Esophagus muscularis mucosa (tissue), 4 donors: ENCODE results near the gene GLB1L3. TPM values are rescaled to one million over a fixed set of nuclear protein-coding genes. Genes with fewer than 3 reads are reported as not detected.

Experiments
- DNase-seq: peaks from one replicate; pipeline ENCODE4 v3.0.0-alpha.2; 2017; ENCODE audit errors: extremely low spot score
- H3K27ac ChIP-seq, 4 donors: fragments of 200-600 bp; sonication (generic); replicated peaks in 1 of 4; 1 replicate in 3 of 4; 2 replicates in 1 of 4; pipeline ENCODE4 v1.5.1; 2016 to 2019; ENCODE audit warnings: mild to moderate bottlenecking in 1 of 4
- H3K27me3 ChIP-seq, 4 donors: fragments of 200-600 bp; sonication (generic); one replicate each; pipeline versions ENCODE4 v1.5.1 to v1.6.0; 2016 to 2019
- H3K36me3 ChIP-seq, 4 donors: fragments of 200-600 bp; sonication (generic); one replicate each; pipeline ENCODE4 v1.5.1; 2016 to 2019
- H3K4me1 ChIP-seq, 4 donors: fragments of 200-600 bp; sonication (generic); one replicate each; pipeline ENCODE4 v1.5.1; 2016 to 2019
- H3K4me3 ChIP-seq, 4 donors: fragments of 200-600 bp; sonication (generic); 1 replicate in 2 of 4; 2 replicates in 2 of 4; pipeline ENCODE4 v1.5.1; 2016 to 2019; ENCODE audit warnings: mild to moderate bottlenecking in 4 of 4, moderate library complexity in 1 of 4
- H3K9me3 ChIP-seq, 4 donors: fragments of 200-600 bp; sonication (generic); 1 replicate in 3 of 4; 2 replicates in 1 of 4; pipeline ENCODE4 v1.5.1; 2016 to 2019
- CTCF ChIP-seq, 3 experiments: fragments of 200-600 bp in 2 of 3; fragments of 450-650 bp in 1 of 3; sonication (generic) in 2 of 3; IDR thresholded peaks; one replicate each; pipeline ENCODE4 v1.5.1; 2017 to 2019; ENCODE audit warnings: antibody characterized with exemption in 3 of 3, mild to moderate bottlenecking in 2 of 3, moderate library complexity in 1 of 3
- EP300 ChIP-seq: sonication (generic); formaldehyde crosslinking; IDR thresholded peaks from one replicate; pipeline ENCODE4 v1.6.1; 2017; ENCODE audit warnings: antibody characterized with exemption
- POLR2A ChIP-seq: fragments of 450-650 bp; IDR thresholded peaks from one replicate; pipeline ENCODE4 v1.6.1; 2017; ENCODE audit warnings: antibody characterized with exemption, moderate library complexity, mild to moderate bottlenecking, low read depth
- POLR2AphosphoS5 ChIP-seq, 2 donors: sonication (generic); formaldehyde crosslinking; IDR thresholded peaks; one replicate each; pipeline ENCODE4 v1.6.1; 2017; ENCODE audit warnings: antibody characterized with exemption in 2 of 2
- WGBS: methylation state at CpG from one replicate; pipeline ENCODE4 v1.1.5; 2018; 5-methylcytosine and 5-hydroxymethylcytosine counted together
- intact Hi-C: fragments of 100-400 bp; cut with DNase I; formaldehyde crosslinking; loops from one replicate; pipeline ENCODE4 v1.15.1; 2023
- total RNA-seq, 4 donors: library from RNA; depleted of rRNA; stranded (reverse); fragments of >200 nt; gene quantifications; one replicate each; pipeline versions ENCODE4 v1.1.0 to v1.2.1, GENCODE V29; 2016

GLB1L3 gene
- total RNA-seq, 4 donors from 2014 or later, result 0.29 to 0.42 (median 0.32) TPM; not detected in 1

GRCh38 chr11:134346101-134346975 is 70.2 kb downstream of the GLB1L3 start:
- intact Hi-C loops, result no loop called here
- Histone ChIP-seq H3K4me3 (no peak overlapping the region), H3K9me3 (no peaks in the 10 kb centered on the region), H3K4me1 (no peaks in the 10 kb centered on the region), H3K36me3 (no peaks in the 10 kb centered on the region), H3K27ac (no peak overlapping the region), H3K27me3 (peaks cover 0 to 4% (median 0%) of the 10 kb centered on the region in 4 donors)
- DNase-seq, result peak; percentile 87
- WGBS, result 86% methylated on average over 22 of the region's 22 CpGs
- TF ChIP-seq POLR2A (no peak), EP300 (no peak), CTCF (IDR thresholded peaks at IDR 0.05) (no peak), POLR2AphosphoS5 (IDR thresholded peaks at IDR 0.05) (no peak)

- H3K36me3 ChIP-seq, result no peaks in the 10 kb centered on the region
- H3K27ac ChIP-seq, result no peak overlapping the region
- no peak overlapping the region for H3K4me3 ChIP-seq
- intact Hi-C loops, result no loop called here
- H3K4me1 ChIP-seq, result no peaks in the 10 kb centered on the region
- DNase-seq, result peak; percentile 74
- TF ChIP-seq EP300 (no peak), POLR2A (no peak), CTCF (IDR thresholded peaks at IDR 0.05) (no peak), POLR2AphosphoS5 (IDR thresholded peaks at IDR 0.05) (no peak)
- H3K9me3 ChIP-seq, result no peaks in the 10 kb centered on the region
- H3K27me3 ChIP-seq, result peaks cover 0 to 4% (median 0%) of the 10 kb centered on the region in 4 donors
- WGBS, result 71% methylated on average over 3 of the region's 5 CpGs
These were observed 70.8 kb downstream of the GLB1L3 start for GRCh38 chr11:134346976-134347350.

- Histone ChIP-seq H3K27me3 (peaks cover 0 to 4% (median 0%) of the 10 kb centered on the region in 4 donors), H3K4me1 (no peaks in the 10 kb centered on the region), H3K4me3 (no peak overlapping the region), H3K9me3 (no peaks in the 10 kb centered on the region), H3K27ac (no peak overlapping the region), H3K36me3 (no peaks in the 10 kb centered on the region)
- 79% methylated on average over 8 of the region's 10 CpGs for WGBS
- DNase-seq, result no peak
- intact Hi-C loops, result no loop called here
- TF ChIP-seq POLR2AphosphoS5 (IDR thresholded peaks at IDR 0.05), result no peak
- TF ChIP-seq POLR2A, result no peak
These were observed 71.3 kb downstream of the GLB1L3 start for GRCh38 chr11:134347441-134347840.

DNA sequence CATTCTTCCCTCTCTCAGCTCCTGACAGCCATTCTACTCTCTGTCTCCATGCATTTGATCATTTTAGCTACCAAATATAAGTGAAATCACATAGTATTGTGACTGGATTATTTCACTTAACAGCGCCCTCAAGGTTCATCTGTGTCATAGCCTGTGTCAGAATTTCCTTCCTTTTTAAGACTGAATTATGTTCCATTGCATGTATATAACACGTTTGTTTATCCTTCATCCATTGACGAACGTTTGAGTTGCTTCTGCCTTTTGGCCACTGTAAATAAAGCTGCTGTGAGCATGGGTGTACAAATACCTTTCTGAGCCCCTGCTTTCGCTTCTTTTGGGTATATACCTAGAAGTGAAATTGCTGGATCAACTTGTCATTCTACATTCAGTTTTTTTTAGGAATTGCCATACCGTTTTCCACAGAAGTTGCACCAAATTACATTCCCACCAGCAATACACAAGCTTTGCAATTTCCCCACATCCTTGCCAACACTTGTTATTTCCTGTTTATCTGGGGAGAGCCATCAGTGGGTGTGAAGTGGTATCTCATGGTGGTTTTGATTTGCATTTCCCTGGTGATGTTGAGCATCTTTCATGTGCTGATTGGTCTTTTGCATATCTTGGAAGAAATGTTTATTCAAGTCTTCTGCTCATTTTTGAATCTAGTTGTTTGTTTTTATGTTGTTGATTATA is 73.1 kb downstream of the GLB1L3 start:
- H3K27ac ChIP-seq, result no peak overlapping the region
- DNase-seq, result no peak
- no peaks in the 10 kb centered on the region for H3K36me3 ChIP-seq
- no peaks in the 10 kb centered on the region for H3K9me3 ChIP-seq
- WGBS, result 72% methylated on average over 6 of the region's 6 CpGs
- H3K27me3 ChIP-seq, result peaks cover 0 to 4% (median 0%) of the 10 kb centered on the region in 4 donors
- no peak for TF ChIP-seq EP300
- TF ChIP-seq POLR2AphosphoS5 (IDR thresholded peaks at IDR 0.05), result no peak
- no peak for TF ChIP-seq CTCF (IDR thresholded peaks at IDR 0.05)
- TF ChIP-seq POLR2A, result no peak
- no peaks in the 10 kb centered on the region for H3K4me1 ChIP-seq
- intact Hi-C loops, result no loop called here
- H3K4me3 ChIP-seq, result no peak overlapping the region

DNA sequence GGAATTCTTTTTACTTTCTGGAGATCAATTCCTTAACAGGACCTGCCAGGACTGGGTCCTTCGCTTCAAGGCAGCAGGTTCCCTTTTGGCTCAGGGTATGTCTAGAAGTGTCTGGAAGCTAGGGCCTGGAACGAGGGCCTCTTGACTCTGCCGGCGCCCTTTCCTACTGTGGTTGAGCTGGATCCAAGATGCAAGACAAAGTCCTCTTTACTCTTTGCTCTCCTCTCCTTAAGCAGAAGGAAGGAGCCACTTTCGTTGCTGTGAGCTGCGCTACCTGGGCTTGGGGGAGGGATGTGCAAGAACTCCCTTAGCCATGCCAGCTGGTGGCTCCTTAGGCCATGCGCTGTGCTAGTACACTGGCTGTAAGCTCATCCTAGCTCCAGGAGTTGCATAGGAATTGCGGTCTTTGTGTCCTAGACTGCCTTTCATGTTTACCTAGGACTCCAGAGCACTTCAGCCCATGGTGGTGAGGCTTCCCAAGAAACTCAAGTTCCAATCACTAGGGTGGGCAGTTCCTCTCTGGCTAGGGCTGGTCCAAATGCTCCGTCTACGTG is 73.7 kb downstream of the GLB1L3 start:
- TF ChIP-seq CTCF (IDR thresholded peaks at IDR 0.05) (no peak), EP300 (no peak), POLR2A (no peak), POLR2AphosphoS5 (IDR thresholded peaks at IDR 0.05) (no peak)
- intact Hi-C loops, result no loop called here
- Histone ChIP-seq H3K36me3 (no peaks in the 10 kb centered on the region), H3K4me1 (no peaks in the 10 kb centered on the region), H3K27ac (no peak overlapping the region), H3K27me3 (no peaks in the 10 kb centered on the region), H3K4me3 (no peak overlapping the region), H3K9me3 (no peaks in the 10 kb centered on the region)
- WGBS, result 86% methylated on average over 10 of the region's 10 CpGs
- DNase-seq, result no peak
